WTC11 (cell line): ENCODE measurements around the gene MYBPC1. TPM values are rescaled to one million over a fixed set of nuclear protein-coding genes. Genes with fewer than 3 reads are reported as not detected.

Source experiments
- ATAC-seq: fragments of 200-7000 bp; cut with Tn5 transposase; 2 replicates; pipeline ENCODE4 v1.10.0; 2021; ENCODE audit warnings: mild to moderate bottlenecking, moderate library complexity
- CTCF ChIA-PET: fragments of 300-600 bp; sonication (Branson Sonifier 250); formaldehyde crosslinking; loops from one replicate; lab custom pipeline; 2021; ENCODE audit warnings: antibody characterized with exemption; lab: Charles Lee
- POLR2A ChIA-PET: fragments of 350-600 bp; sonication (Branson Sonifier 250); formaldehyde crosslinking; loops from one replicate; lab custom pipeline; 2021; ENCODE audit warnings: antibody characterized with exemption; lab: Charles Lee
- DNase-seq: peaks from one replicate; pipeline ENCODE4 v3.0.0; 2021; ENCODE audit warnings: low spot score
- H3K27ac Mint-ChIP-seq: 2 replicates; pipeline ENCODE4 v1.8.0; 2021; ENCODE audit warnings: mixed read lengths
- H3K27me3 Mint-ChIP-seq: 2 replicates; pipeline ENCODE4 v1.8.0; 2021; ENCODE audit warnings: low read depth, mild to moderate bottlenecking, moderate library complexity, mixed read lengths
- H3K36me3 Mint-ChIP-seq: 2 replicates; pipeline ENCODE4 v1.8.0; 2021; ENCODE audit warnings: mixed read lengths
- H3K4me1 Mint-ChIP-seq: 2 replicates; pipeline ENCODE4 v1.8.0; 2022; ENCODE audit warnings: mixed read lengths
- H3K4me3 Mint-ChIP-seq: 2 replicates; pipeline ENCODE4 v1.8.0; 2021; ENCODE audit warnings: mild to moderate bottlenecking, moderate library complexity, mixed read lengths
- H3K9me3 Mint-ChIP-seq: 2 replicates; pipeline ENCODE4 v1.8.0; 2021; ENCODE audit warnings: mixed read lengths
- ATF6 ChIP-seq: sonication (generic); formaldehyde crosslinking; IDR thresholded peaks from 2 replicates; pipeline ENCODE4 v1.8.1; 2023; ENCODE audit warnings: mild to moderate bottlenecking, missing genetic modification reagents
- E2F1 ChIP-seq: sonication (generic); formaldehyde crosslinking; IDR thresholded peaks from 2 replicates; pipeline ENCODE4 v1.8.0; 2022; ENCODE audit warnings: mild to moderate bottlenecking, missing genetic modification reagents
- E2F5 ChIP-seq: sonication (generic); formaldehyde crosslinking; IDR thresholded peaks from 2 replicates; pipeline ENCODE4 v1.8.1; 2022; ENCODE audit warnings: mild to moderate bottlenecking, moderate library complexity, missing genetic modification reagents
- EMX1 ChIP-seq: fragments of 250-450 bp; sonication (Bioruptor Pico); IDR thresholded peaks from 2 replicates; pipeline ENCODE4 v1.8.0; 2021; ENCODE audit warnings: mild to moderate bottlenecking
- ERG ChIP-seq: fragments of 250-450 bp; sonication (Bioruptor Pico); IDR thresholded peaks from 2 replicates; pipeline ENCODE4 v1.8.0; 2021; ENCODE audit warnings: mild to moderate bottlenecking
- ESRRA ChIP-seq: sonication (generic); formaldehyde crosslinking; IDR thresholded peaks from 2 replicates; pipeline ENCODE4 v1.8.1; 2022; ENCODE audit warnings: mild to moderate bottlenecking, missing genetic modification reagents, borderline replicate concordance
- GABPB1 ChIP-seq: sonication (generic); formaldehyde crosslinking; IDR thresholded peaks from 2 replicates; pipeline ENCODE4 v1.8.1; 2023; ENCODE audit warnings: mild to moderate bottlenecking, missing genetic modification reagents
- KAT7 ChIP-seq: sonication (generic); formaldehyde crosslinking; IDR thresholded peaks from 2 replicates; pipeline ENCODE4 v1.8.1; 2023; ENCODE audit warnings: missing genetic modification reagents, mild to moderate bottlenecking, borderline replicate concordance
- MXD4 ChIP-seq: fragments of 250-450 bp; sonication (Bioruptor Pico); IDR thresholded peaks from 2 replicates; pipeline ENCODE4 v1.8.0; 2021; ENCODE audit warnings: mild to moderate bottlenecking, moderate library complexity, borderline replicate concordance
- MYBL2 ChIP-seq: sonication (generic); formaldehyde crosslinking; IDR thresholded peaks from 2 replicates; pipeline ENCODE4 v1.8.1; 2023; ENCODE audit warnings: mild to moderate bottlenecking, moderate library complexity, missing genetic modification reagents
- NFE2L1 ChIP-seq: sonication (generic); formaldehyde crosslinking; IDR thresholded peaks from 2 replicates; pipeline ENCODE4 v1.8.1; 2023; ENCODE audit warnings: missing genetic modification reagents
- NFYB ChIP-seq: sonication (generic); formaldehyde crosslinking; conservative IDR thresholded peaks from 2 replicates; pipeline ENCODE4 v1.8.0; 2022; ENCODE audit warnings: low read depth, missing genetic modification reagents
- OVOL2 ChIP-seq: fragments of 250-450 bp; sonication (Bioruptor Pico); IDR thresholded peaks from 2 replicates; pipeline ENCODE4 v1.9.0; 2021; ENCODE audit warnings: mild to moderate bottlenecking, borderline replicate concordance
- SMAD3 ChIP-seq: sonication (generic); formaldehyde crosslinking; IDR thresholded peaks from 2 replicates; pipeline ENCODE4 v1.8.0; 2022; ENCODE audit warnings: missing genetic modification reagents, mild to moderate bottlenecking, borderline replicate concordance
- SMAD4 ChIP-seq: sonication (generic); formaldehyde crosslinking; IDR thresholded peaks from 2 replicates; pipeline ENCODE4 v1.8.0; 2022; ENCODE audit warnings: mild to moderate bottlenecking, missing genetic modification reagents
- STAT6 ChIP-seq: sonication (generic); formaldehyde crosslinking; conservative IDR thresholded peaks from 2 replicates; pipeline ENCODE4 v1.8.1; 2023; ENCODE audit warnings: mild to moderate bottlenecking, low read depth, missing genetic modification reagents, moderate library complexity
- TEAD4 ChIP-seq: sonication (generic); formaldehyde crosslinking; IDR thresholded peaks from 2 replicates; pipeline ENCODE4 v1.8.0; 2022; ENCODE audit warnings: mild to moderate bottlenecking, missing genetic modification reagents
- ZNF671 ChIP-seq: fragments of 250-450 bp; sonication (Bioruptor Pico); IDR thresholded peaks from 2 replicates; pipeline ENCODE4 v1.8.0; 2021; ENCODE audit warnings: mild to moderate bottlenecking
- ZSCAN18 ChIP-seq: fragments of 250-450 bp; sonication (Bioruptor Pico); IDR thresholded peaks from 2 replicates; pipeline ENCODE4 v2.1.2; 2022; ENCODE audit warnings: mild to moderate bottlenecking, moderate library complexity
- total RNA-seq: library from RNA; stranded (reverse); gene quantifications from 3 replicates; pipeline ENCODE4 v1.2.3, GENCODE V29; 2021

MYBPC1 gene
- total RNA-seq, 1 experiment from 2014 or later = not detected

GRCh38 chr12:101696251-101697196 lies 101.8 kb downstream of the MYBPC1 start:
- H3K27ac Mint-ChIP-seq = no peak overlapping the region; the same call in 1 of the 2 replicates
- H3K4me3 Mint-ChIP-seq = peak overlapping the region; percentile 90

GRCh38 chr12:101697197-101697929 lies 102.6 kb downstream of the MYBPC1 start, which contains the start of gene CHPT1:
Gene CHPT1 (plus strand): TSS chr12:101697640. CDS start chr12:101697862, 222 bp downstream.
- ATAC-seq = peak; percentile 73
- DNase-seq = peak; percentile 75
- Mint-ChIP-seq H3K9me3 (no peaks in the 10 kb centered on the region), H3K4me1 (peaks cover 27% of the 10 kb centered on the region), H3K36me3 (no peaks in the 10 kb centered on the region), H3K27ac (peak within 1 kb of the TSS; percentile 32), H3K4me3 (peak within 1 kb of the TSS; percentile 90), H3K27me3 (peaks cover 23% of the 10 kb centered on the region)
- ChIA-PET POLR2A (no interaction called here), CTCF (interaction anchor here (1.2 to 1.4 kb wide), 2 partner anchors 62 to 142 kb away, joined by 5 to 7 read pairs; no protein-coding TSS in a partner anchor)
- TF ChIP-seq NFE2L1 (CRISPR knock-in tag) (no peak), EMX1 (CRISPR knock-in tag) (0 out of 2 replicates have a peak, but pooled peaks have one; percentile 19), OVOL2 (CRISPR knock-in tag) (no peak), ZSCAN18 (CRISPR knock-in tag) (no peak), ERG (no peak), TEAD4 (CRISPR knock-in tag) (no peak), ZNF671 (no peak), NFYB (CRISPR knock-in tag) (no peak), MXD4 (CRISPR knock-in tag) (no peak), E2F1 (CRISPR knock-in tag) (no peak), ESRRA (CRISPR knock-in tag) (no peak), KAT7 (CRISPR knock-in tag) (peak; percentile 51; the same call in 1 of the 2 replicates), SMAD4 (CRISPR knock-in tag) (no peak), SMAD3 (CRISPR knock-in tag) (no peak), ATF6 (no peak)

More at GRCh38 chr12:101696251-101697196, 101.8 kb downstream of the MYBPC1 start:
- H3K9me3 Mint-ChIP-seq = no peaks in the 10 kb centered on the region
- H3K27me3 Mint-ChIP-seq = peaks cover 23% of the 10 kb centered on the region
- peaks cover 27% of the 10 kb centered on the region for H3K4me1 Mint-ChIP-seq
- no peak for DNase-seq
- POLR2A ChIA-PET = no interaction called here
- CTCF ChIA-PET = no interaction called here
- ATAC-seq = no peak
- no peaks in the 10 kb centered on the region for H3K36me3 Mint-ChIP-seq
- TF ChIP-seq MYBL2 (0 out of 2 replicates have a peak, but pooled peaks have one; percentile 27), STAT6 (CRISPR knock-in tag) (no peak), GABPB1 (CRISPR knock-in tag) (peak; percentile 71), E2F5 (CRISPR knock-in tag) (no peak), NFE2L1 (CRISPR knock-in tag) (no peak)
